ENCODE results near the gene EIF2S3. TPM values are rescaled to one million over a fixed set of nuclear protein-coding genes. Genes with fewer than 3 reads are reported as not detected.

EIF2S3 gene
- polyA plus RNA-seq, 3 donors = 87.1 to 157 (median 87.2) TPM

DNA sequence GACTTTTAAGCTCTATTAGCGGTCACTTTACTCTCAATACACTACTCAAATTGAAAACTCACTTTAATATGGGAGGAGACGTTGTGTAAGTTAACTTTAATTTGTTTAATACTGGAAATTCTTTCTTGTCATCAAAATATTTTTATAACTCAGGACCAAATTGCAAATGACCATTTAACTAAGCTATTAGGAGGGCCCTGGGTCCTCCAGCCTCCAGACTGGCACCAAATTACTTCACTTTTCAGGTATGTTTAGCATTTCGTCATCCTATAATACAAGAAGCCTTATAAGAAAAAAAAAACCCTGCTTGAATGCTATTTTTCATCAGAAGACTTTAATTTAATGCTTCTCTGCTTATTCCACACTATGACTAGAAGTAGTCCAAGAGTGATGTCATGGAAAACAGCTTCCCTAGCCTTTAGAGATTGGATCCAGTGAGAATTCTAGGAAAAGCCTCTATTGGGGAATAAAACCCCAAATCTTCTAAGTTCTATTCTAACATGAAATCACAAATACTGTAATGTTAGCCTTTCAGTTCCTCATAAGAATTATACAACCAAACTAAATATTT, 34.4 kb upstream of the EIF2S3 start:
- H3K4me2 ChIP-seq (replicated peaks; ENCODE audit: extremely low read depth, low read length, poor library complexity, severe bottlenecking) = no peak overlapping the region
- peaks cover 30% of the 10 kb centered on the region for H3K4me1 Mint-ChIP-seq
- no peak overlapping the region for H3K9ac ChIP-seq (ENCODE audit: insufficient read depth, low read length, poor library complexity, severe bottlenecking)
- H4K20me1 ChIP-seq (ENCODE audit: insufficient read depth, low read length) = peaks cover 33% of the 10 kb centered on the region
- peaks cover 0 to 63% (median 0%) of the 10 kb centered on the region in 3 donors for H3K27me3 Mint-ChIP-seq (ENCODE audit: low read depth in 3 of 3)
- WGBS (ENCODE audit: insufficient coverage) = no CpG with 5 or more reads among the region's 3 CpGs
- DNase-seq = no peak
- peaks cover 0 to 14% (median 3%) of the 10 kb centered on the region in 7 donors for H3K9me3 Mint-ChIP-seq
- H3K9me3 ChIP-seq (replicated peaks in 1 of 2; ENCODE audit: control insufficient read depth in 1 of 2, insufficient read depth in 1 of 2, low read length in 2 of 2) = peaks cover 0 to 8% of the 10 kb centered on the region in 2 donors
- H3K4me1 ChIP-seq (ENCODE audit: control insufficient read depth in 1 of 2, insufficient read depth in 2 of 2, low read length in 2 of 2) = peaks cover 0 to 8% of the 10 kb centered on the region in 2 donors
- H3K4me3 ChIP-seq (replicated peaks in 1 of 3; ENCODE audit: low read depth in 2 of 3, low read length in 3 of 3) = no peak overlapping the region
- no peak overlapping the region for H3K27ac ChIP-seq (ENCODE audit: low read depth in 1 of 2, low read length in 2 of 2)
- peaks cover 0 to 24% of the 10 kb centered on the region in 2 donors for H3K36me3 Mint-ChIP-seq
- TF ChIP-seq, protein P1, sequence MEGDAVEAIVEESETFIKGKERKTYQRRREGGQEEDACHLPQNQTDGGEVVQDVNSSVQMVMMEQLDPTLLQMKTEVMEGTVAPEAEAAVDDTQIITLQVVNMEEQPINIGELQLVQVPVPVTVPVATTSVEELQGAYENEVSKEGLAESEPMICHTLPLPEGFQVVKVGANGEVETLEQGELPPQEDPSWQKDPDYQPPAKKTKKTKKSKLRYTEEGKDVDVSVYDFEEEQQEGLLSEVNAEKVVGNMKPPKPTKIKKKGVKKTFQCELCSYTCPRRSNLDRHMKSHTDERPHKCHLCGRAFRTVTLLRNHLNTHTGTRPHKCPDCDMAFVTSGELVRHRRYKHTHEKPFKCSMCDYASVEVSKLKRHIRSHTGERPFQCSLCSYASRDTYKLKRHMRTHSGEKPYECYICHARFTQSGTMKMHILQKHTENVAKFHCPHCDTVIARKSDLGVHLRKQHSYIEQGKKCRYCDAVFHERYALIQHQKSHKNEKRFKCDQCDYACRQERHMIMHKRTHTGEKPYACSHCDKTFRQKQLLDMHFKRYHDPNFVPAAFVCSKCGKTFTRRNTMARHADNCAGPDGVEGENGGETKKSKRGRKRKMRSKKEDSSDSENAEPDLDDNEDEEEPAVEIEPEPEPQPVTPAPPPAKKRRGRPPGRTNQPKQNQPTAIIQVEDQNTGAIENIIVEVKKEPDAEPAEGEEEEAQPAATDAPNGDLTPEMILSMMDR (IDR thresholded peaks at IDR 0.05) = no peak
- peaks cover 91% of the 10 kb centered on the region for H3K79me2 ChIP-seq (ENCODE audit: insufficient read depth, low read length)
- no peak overlapping the region for H3K27ac Mint-ChIP-seq
- intact Hi-C loops (cut with micrococcal nuclease) = loop anchor here in 1 of 2 donors (10.0 kb wide), 1 partner anchor 116 kb away; the partner anchor contains the start of genes APOO and CXorf58
- no peak overlapping the region for H3K4me3 Mint-ChIP-seq
- H3K36me3 ChIP-seq (replicated peaks in 1 of 2; ENCODE audit: control insufficient read depth in 1 of 2, insufficient read depth in 2 of 2, low read length in 2 of 2) = no peaks in the 10 kb centered on the region
- H3K27me3 ChIP-seq (ENCODE audit: control insufficient read depth in 2 of 2, insufficient read depth in 2 of 2, low read length in 2 of 2) = peaks cover 0 to 32% of the 10 kb centered on the region in 2 donors
- no peak overlapping the region for H2AFZ ChIP-seq (ENCODE audit: insufficient read depth, low read depth, low read length, poor library complexity, severe bottlenecking)

DNA sequence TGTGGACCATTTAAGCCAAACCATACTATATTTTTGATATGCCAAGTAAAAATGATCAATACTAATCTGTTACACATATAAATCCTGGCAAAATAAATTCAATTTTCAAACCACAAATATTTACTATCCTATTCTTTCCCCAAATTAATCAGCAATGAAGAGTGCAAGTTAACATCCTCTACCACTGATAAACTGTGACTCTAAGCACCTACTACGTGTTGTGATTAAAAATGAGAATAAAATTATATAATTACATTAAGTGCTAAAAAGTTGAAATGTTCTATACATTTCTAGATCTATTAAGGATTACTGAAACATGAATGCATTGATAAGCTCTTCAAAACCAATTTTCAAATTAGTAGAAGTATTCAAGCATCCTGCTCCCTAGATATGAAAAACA, 31.2 kb upstream of the EIF2S3 start:
- H3K79me2 ChIP-seq (ENCODE audit: insufficient read depth, low read length) = peaks cover 62% of the 10 kb centered on the region
- no peak for DNase-seq
- H3K4me3 ChIP-seq (replicated peaks in 1 of 3; ENCODE audit: low read depth in 2 of 3, low read length in 3 of 3) = peak overlapping the region; percentile 60 to 99 (median 81)
- peaks cover 0 to 51% (median 0%) of the 10 kb centered on the region in 3 donors for H3K27me3 Mint-ChIP-seq (ENCODE audit: low read depth in 3 of 3)
- no CpG with 5 or more reads among the region's 1 CpG for WGBS (ENCODE audit: insufficient coverage)
- no peak overlapping the region for H3K27ac ChIP-seq (ENCODE audit: low read depth in 1 of 2, low read length in 2 of 2)
- peak overlapping the region; percentile 75 for H3K4me2 ChIP-seq (replicated peaks; ENCODE audit: extremely low read depth, low read length, poor library complexity, severe bottlenecking)
- H3K36me3 Mint-ChIP-seq = peaks cover 0 to 5% of the 10 kb centered on the region in 2 donors
- intact Hi-C loops (cut with micrococcal nuclease) = loop anchor here in 1 of 2 donors (10.0 kb wide), 1 partner anchor 119 kb away; the partner anchor contains the start of genes APOO and CXorf58
- peak overlapping the region in 2 of 7 donors; percentile 4 to 22 for H3K27ac Mint-ChIP-seq
- peaks cover 0 to 8% of the 10 kb centered on the region in 2 donors for H3K4me1 ChIP-seq (ENCODE audit: control insufficient read depth in 1 of 2, insufficient read depth in 2 of 2, low read length in 2 of 2)
- peaks cover 0 to 36% of the 10 kb centered on the region in 2 donors for H3K27me3 ChIP-seq (ENCODE audit: control insufficient read depth in 2 of 2, insufficient read depth in 2 of 2, low read length in 2 of 2)
- H3K9me3 ChIP-seq (replicated peaks in 1 of 2; ENCODE audit: control insufficient read depth in 1 of 2, insufficient read depth in 1 of 2, low read length in 2 of 2) = peaks cover 0 to 13% of the 10 kb centered on the region in 2 donors
- H3K4me3 Mint-ChIP-seq = peak overlapping the region; percentile 79
- H3K36me3 ChIP-seq (replicated peaks in 1 of 2; ENCODE audit: control insufficient read depth in 1 of 2, insufficient read depth in 2 of 2, low read length in 2 of 2) = no peaks in the 10 kb centered on the region
- H3K4me1 Mint-ChIP-seq = peaks cover 30% of the 10 kb centered on the region
- TF ChIP-seq, protein P1 (IDR thresholded peaks at IDR 0.05) = no peak
- peak overlapping the region; percentile 84 for H3K9ac ChIP-seq (ENCODE audit: insufficient read depth, low read length, poor library complexity, severe bottlenecking)
- H4K20me1 ChIP-seq (ENCODE audit: insufficient read depth, low read length) = peaks cover 21% of the 10 kb centered on the region
- H3K9me3 Mint-ChIP-seq = peaks cover 0 to 30% (median 3%) of the 10 kb centered on the region in 7 donors
- H2AFZ ChIP-seq (ENCODE audit: insufficient read depth, low read depth, low read length, poor library complexity, severe bottlenecking) = no peak overlapping the region
